ENCODE measurements around the gene SALL2. TPM values are rescaled to one million over a fixed set of nuclear protein-coding genes. Genes with fewer than 3 reads are reported as not detected.

The SALL2 gene
- total RNA-seq, 2 experiments from 2014 or later, result 3.1 to 4.1 TPM

DNA sequence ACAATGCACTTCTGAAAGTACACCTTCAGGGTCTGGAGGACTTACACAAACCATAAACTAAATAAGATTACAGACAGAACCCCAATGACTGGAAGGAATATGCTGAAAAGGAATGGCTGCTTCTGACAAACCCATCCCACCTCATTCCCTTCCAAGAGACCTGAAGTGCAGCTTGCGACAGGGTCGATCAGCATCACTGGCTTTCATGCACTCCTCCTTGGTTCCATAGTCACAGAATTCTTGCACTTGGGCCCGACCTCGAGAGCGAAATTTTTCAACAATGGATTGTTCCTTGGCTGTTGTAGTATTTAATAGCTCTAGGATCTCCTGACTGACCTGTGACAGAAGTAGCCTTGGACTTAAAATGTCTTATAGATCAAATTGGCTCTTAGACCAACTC lies 24.6 kb downstream of the SALL2 start:
- DNase-seq, result no peak
- peaks cover 33% of the 10 kb centered on the region for H3K4me1 Mint-ChIP-seq (ENCODE audit: low read depth)
- H3K27me3 Mint-ChIP-seq (ENCODE audit: low read depth), result no peaks in the 10 kb centered on the region
- H3K4me3 Mint-ChIP-seq, result no peak overlapping the region
- intact Hi-C loops (cut with micrococcal nuclease), result no loop called here
- H3K9me3 Mint-ChIP-seq, result no peaks in the 10 kb centered on the region
- H3K27ac Mint-ChIP-seq, result peak overlapping the region; percentile 48
- H3K36me3 Mint-ChIP-seq (ENCODE audit: low read depth), result peaks cover 26% of the 10 kb centered on the region
- CTCF ChIA-PET, result interaction anchor here (0.7 to 3.8 kb wide), 3 partner anchors 10 to 37 kb away, joined by 3 to 44 read pairs (median 3); partner anchors contain the start of genes METTL3 and TOX4

DNA sequence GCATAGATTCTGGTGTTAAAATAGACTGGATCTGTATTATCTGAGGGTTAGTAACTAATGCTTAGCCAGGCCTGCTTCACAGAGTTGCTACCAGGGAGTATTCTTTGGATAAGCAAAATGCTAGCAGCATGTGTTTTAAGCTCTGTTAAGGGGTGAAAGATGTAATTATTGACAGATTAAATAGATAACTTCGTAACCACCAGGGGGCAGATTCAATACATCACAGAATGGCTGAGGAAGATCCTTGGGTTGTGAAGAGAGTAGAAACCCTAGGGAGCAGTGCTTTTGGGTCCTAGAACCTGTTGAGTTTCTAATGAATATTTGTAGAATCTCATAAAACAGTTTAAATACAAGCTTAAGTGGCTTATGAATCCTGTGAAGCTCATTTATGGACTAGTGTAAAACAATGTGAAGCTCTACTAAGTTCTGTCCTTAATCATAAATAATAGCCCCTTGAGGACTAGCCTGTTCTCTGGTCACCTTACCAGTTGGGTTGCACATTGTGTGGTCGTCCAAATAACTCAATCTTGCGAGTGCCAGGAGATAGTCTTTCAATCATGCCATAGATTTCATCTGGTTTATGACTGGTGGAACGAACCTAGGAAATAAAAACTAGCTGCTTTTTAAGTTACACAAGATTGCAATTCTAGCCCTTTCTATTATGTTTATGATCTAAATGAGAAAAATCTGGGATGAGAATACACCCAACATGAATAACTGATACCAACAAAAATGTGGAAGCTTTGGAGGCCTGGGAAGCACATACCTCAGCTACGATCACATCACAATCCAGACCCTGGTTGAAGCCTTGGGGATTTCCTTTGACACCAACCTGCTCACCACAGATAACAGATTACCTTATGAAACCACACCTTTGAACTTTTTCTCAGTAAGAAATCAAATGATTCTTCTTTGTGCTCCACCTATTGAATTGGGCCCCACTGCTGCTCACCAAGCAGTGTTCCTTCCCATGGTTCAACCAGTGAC lies 27.3 kb downstream of the SALL2 start:
- peaks cover 18% of the 10 kb centered on the region for H3K4me1 Mint-ChIP-seq (ENCODE audit: low read depth)
- DNase-seq, result peak; percentile 32
- CTCF ChIA-PET, result interaction anchor here (0.6 to 4.2 kb wide), 26 partner anchors 8 to 216 kb away, joined by 3 to 52 read pairs (median 7); partner anchors contain the start of genes CHD8, METTL3, RAB2B and SALL2
- intact Hi-C loops (cut with micrococcal nuclease), result loop anchor here (1.0 kb wide), 2 partner anchors 27 to 58 kb away; partner anchors contain the start of gene SALL2
- H3K27me3 Mint-ChIP-seq (ENCODE audit: low read depth), result no peaks in the 10 kb centered on the region
- peak overlapping the region; percentile 51 for H3K27ac Mint-ChIP-seq
- no peaks in the 10 kb centered on the region for H3K9me3 Mint-ChIP-seq
- H3K4me3 Mint-ChIP-seq, result no peak overlapping the region
- peaks cover 30% of the 10 kb centered on the region for H3K36me3 Mint-ChIP-seq (ENCODE audit: low read depth)

DNA sequence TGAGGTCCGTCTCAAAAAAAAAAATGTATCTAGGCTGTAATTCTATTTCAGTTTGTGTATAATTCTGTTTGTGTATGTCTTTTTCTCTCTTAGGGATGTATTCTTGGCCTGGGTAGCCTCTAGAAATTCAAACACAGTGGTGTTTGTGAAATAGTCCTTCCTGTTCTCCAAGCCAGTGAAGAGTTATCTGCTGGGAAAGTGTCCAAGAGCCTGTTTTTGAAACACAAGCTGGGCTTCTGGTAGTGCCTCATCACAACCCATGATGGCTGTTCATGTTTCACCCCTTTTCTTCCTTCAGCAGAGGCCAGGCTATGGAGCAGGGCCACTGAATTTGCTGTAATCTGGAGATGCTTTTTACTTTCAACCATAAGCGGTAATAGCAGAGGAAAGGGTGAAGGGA lies 29.7 kb downstream of the SALL2 start:
- CTCF ChIA-PET, result interaction anchor here (0.6 to 4.0 kb wide), 4 partner anchors 13 to 85 kb away, joined by 3 to 21 read pairs (median 4); partner anchors contain the start of genes RAB2B and TOX4
- Mint-ChIP-seq H3K4me3 (no peak overlapping the region), H3K4me1 (ENCODE audit: low read depth) (peaks cover 17% of the 10 kb centered on the region), H3K27me3 (ENCODE audit: low read depth) (no peaks in the 10 kb centered on the region), H3K9me3 (no peaks in the 10 kb centered on the region), H3K27ac (no peak overlapping the region), H3K36me3 (ENCODE audit: low read depth) (peaks cover 36% of the 10 kb centered on the region)
- no peak for DNase-seq
- intact Hi-C loops (cut with micrococcal nuclease), result no loop called here

DNA sequence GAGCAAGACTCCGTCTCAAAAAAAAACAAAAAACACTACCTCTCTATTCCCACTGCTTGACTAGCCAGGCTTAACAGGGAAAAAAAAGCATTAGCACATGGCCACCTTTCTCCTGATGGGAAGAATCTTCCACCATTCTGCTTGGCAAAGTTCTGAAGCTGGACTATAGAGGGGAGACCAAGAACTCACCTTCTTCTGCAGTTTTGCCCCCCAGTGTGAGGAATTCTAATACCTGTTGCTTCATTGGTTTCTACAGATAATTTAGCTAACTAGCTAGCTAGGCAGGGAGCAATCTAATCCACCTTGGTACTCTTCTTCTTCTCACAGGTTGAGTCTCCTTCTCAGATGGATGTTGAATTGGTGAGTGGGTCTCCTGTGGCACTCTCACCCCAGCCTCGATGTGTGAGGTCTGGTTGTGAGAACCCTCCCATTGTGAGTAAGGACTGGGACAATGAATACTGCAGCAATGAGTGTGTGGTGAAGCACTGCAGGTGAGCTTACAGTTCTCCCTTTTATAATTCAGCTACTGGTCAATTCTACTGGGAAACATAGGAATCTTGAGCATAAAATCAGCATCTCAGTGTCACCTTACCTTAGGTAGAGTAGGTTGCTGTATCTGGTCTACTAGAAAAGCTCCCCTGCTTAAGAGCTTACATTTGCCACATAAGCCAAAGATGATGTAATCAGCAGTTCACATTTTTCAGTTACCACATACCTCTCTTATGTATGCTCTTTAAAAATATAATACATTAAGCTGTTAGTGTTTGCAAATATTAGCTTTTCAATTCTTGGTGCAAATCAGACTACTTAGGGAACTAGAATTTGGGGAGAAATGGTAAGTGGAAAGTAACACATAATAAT lies 31.0 kb downstream of the SALL2 start:
- Mint-ChIP-seq H3K27me3 (ENCODE audit: low read depth) (no peaks in the 10 kb centered on the region), H3K4me3 (no peak overlapping the region), H3K9me3 (no peaks in the 10 kb centered on the region), H3K4me1 (ENCODE audit: low read depth) (peaks cover 14% of the 10 kb centered on the region), H3K27ac (peak overlapping the region; percentile 54), H3K36me3 (ENCODE audit: low read depth) (peaks cover 31% of the 10 kb centered on the region)
- CTCF ChIA-PET, result interaction anchor here (0.5 to 1.5 kb wide), 6 partner anchors 9 to 637 kb away, joined by 3 to 4 read pairs (median 3); no protein-coding TSS in a partner anchor
- intact Hi-C loops (cut with micrococcal nuclease), result no loop called here
- DNase-seq, result no peak

GRCh38 chr14:21486640-21487087 lies 39.5 kb downstream of the SALL2 start:
- Mint-ChIP-seq H3K36me3 (ENCODE audit: low read depth) (peaks cover 11% of the 10 kb centered on the region), H3K4me3 (no peak overlapping the region), H3K27ac (no peak overlapping the region), H3K4me1 (ENCODE audit: low read depth) (no peaks in the 10 kb centered on the region), H3K9me3 (no peaks in the 10 kb centered on the region), H3K27me3 (ENCODE audit: low read depth) (no peaks in the 10 kb centered on the region)
- CTCF ChIA-PET, result no interaction called here
- intact Hi-C loops (cut with micrococcal nuclease), result no loop called here
- no peak for DNase-seq

- intact Hi-C loops (cut with micrococcal nuclease), result loop anchor here (1.0 kb wide), 10 partner anchors 21 to 488 kb away; partner anchors contain the start of genes CHD8, HNRNPC, METTL17 and METTL3
- no peaks in the 10 kb centered on the region for H3K9me3 Mint-ChIP-seq
- CTCF ChIA-PET, result interaction anchor here (0.5 to 4.0 kb wide), 21 partner anchors 10 to 373 kb away, joined by 3 to 21 read pairs (median 4); partner anchors contain the start of genes CHD8 and METTL3
Observed at GRCh38 chr14:21476925-21477681, 49.0 kb downstream of the SALL2 start, which contains the start of the genes RAB2B and TOX4. TSS of gene RAB2B (minus strand) at chr14:21476959. CDS start at chr14:21476872, 87 bp downstream. TSS of gene TOX4 (plus strand) at chr14:21477195. CDS start at chr14:21477279, 84 bp downstream.

DNA sequence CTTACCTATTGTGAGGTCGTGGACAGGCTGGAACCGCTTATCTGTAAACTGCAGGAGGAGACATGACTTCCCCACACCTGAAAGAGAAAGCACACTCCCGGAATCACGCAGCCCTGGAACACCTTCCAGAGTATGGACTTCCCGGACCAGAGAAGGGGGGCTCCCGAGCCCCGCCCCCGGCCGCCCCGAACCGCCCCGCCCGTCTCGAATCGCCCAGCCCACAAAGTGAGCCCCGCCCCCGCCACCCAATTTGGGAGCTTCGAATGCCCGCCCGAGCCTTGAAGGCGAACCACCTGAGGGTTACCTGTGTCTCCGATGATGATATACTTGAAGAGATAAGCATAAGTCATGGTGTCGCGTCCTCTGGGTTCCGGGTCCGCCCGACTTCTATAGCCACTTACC lies 49.6 kb downstream of the SALL2 start:
- Mint-ChIP-seq H3K4me1 (ENCODE audit: low read depth) (peaks cover 31% of the 10 kb centered on the region), H3K27ac (peak overlapping the region; percentile 98), H3K9me3 (no peaks in the 10 kb centered on the region), H3K27me3 (ENCODE audit: low read depth) (no peaks in the 10 kb centered on the region), H3K36me3 (ENCODE audit: low read depth) (peaks cover 5% of the 10 kb centered on the region), H3K4me3 (peak overlapping the region; percentile 100)
- no peak for DNase-seq
- CTCF ChIA-PET, result interaction anchor here (0.5 to 4.0 kb wide), 14 partner anchors 10 to 267 kb away, joined by 3 to 21 read pairs (median 4); partner anchors contain the start of genes CHD8 and METTL3
- intact Hi-C loops (cut with micrococcal nuclease), result loop anchor here (1.0 kb wide), 1 partner anchor 487 kb away; the partner anchor contains the start of gene METTL17

More at GRCh38 chr14:21476925-21477681, 49.0 kb downstream of the SALL2 start, which contains the start of the genes RAB2B and TOX4:
- Mint-ChIP-seq H3K4me1 (ENCODE audit: low read depth) (peaks cover 31% of the 10 kb centered on the region), H3K4me3 (peak within 1 kb of the TSS; percentile 100), H3K27ac (peak within 1 kb of the TSS; percentile 98), H3K36me3 (ENCODE audit: low read depth) (peaks cover 5% of the 10 kb centered on the region), H3K27me3 (ENCODE audit: low read depth) (no peaks in the 10 kb centered on the region)
- DNase-seq, result peak; percentile 97

DNA sequence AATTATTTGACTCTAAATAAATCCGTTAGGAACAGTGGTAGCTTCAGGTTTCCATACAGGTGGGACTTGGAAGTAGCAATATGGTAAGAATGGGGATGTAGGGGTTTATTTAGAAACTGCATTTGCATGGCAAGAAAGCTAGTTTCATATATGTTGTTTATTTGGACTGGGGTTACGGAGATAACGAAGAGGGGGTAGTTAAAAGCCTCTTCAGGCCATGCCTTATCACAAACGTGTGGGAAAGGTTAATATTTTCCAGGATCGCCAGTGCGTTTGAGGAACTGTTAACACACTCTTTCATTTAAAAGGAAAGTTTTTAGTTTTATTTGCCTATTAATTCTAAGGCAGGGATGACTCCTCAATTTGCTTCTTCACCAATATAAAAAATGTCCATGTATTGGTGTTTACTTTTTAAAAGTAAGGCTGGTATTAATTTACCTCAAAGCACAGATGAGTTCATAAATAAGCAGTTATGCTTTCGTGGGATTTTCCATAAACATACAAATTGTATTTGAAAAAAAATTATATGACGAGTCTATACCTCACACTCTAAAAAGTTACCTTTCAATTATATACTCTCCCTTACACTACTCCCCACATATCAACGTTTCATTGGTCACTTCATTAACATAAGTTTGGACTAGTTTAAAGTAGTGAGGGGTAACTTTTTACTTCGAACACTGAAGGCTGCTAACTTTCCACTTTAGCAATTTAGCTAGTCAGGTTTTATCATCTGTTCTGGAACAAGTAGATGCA lies 50.2 kb downstream of the SALL2 start:
- H3K4me3 Mint-ChIP-seq, result peak overlapping the region; percentile 100
- peak overlapping the region; percentile 98 for H3K27ac Mint-ChIP-seq
- CTCF ChIA-PET, result interaction anchor here (0.6 to 4.0 kb wide), 11 partner anchors 9 to 93 kb away, joined by 3 to 21 read pairs (median 5); partner anchors contain the start of genes CHD8 and METTL3
- peaks cover 29% of the 10 kb centered on the region for H3K4me1 Mint-ChIP-seq (ENCODE audit: low read depth)
- intact Hi-C loops (cut with micrococcal nuclease), result loop anchor here (1.0 kb wide), 1 partner anchor 487 kb away; the partner anchor contains the start of gene METTL17
- no peak for DNase-seq
- peaks cover 5% of the 10 kb centered on the region for H3K36me3 Mint-ChIP-seq (ENCODE audit: low read depth)
- H3K9me3 Mint-ChIP-seq, result no peaks in the 10 kb centered on the region
- no peaks in the 10 kb centered on the region for H3K27me3 Mint-ChIP-seq (ENCODE audit: low read depth)

All from activated naive CD4-positive, alpha-beta T cell treated with anti-CD3 and anti-CD28 coated beads for 36 hours (primary cell).